Stimulated activated CD4-positive, alpha-beta T cell treated with anti-CD3 and anti-CD28 coated beads, Interleukin-15, amount 100 ng/mL, for 1 hour (primary cell): ENCODE results near the gene MVB12B.

ENCODE experiments used
- DNase-seq, 2 donors: peaks; one replicate each; pipeline ENCODE4 v3.0.0-alpha.2; 2020; ENCODE audit warnings: low read depth in 1 of 2, low spot score in 1 of 2

MVB12B gene

GRCh38 chr9:126303488-126303887 is 23.1 kb upstream of the MVB12B start:
- DNase-seq = no peak

GRCh38 chr9:126304207-126304970 is 22.2 kb upstream of the MVB12B start:
- no peak for DNase-seq

GRCh38 chr9:126304971-126305320 is 21.7 kb upstream of the MVB12B start:
- DNase-seq = no peak

GRCh38 chr9:126306071-126306647 is 20.5 kb upstream of the MVB12B start:
- DNase-seq = no peak

GRCh38 chr9:126307322-126308061 is 19.1 kb upstream of the MVB12B start:
- no peak for DNase-seq

GRCh38 chr9:126309427-126310189 is 17.0 kb upstream of the MVB12B start:
- DNase-seq = no peak

- no peak for DNase-seq
These were observed 13.8 kb upstream of the MVB12B start for GRCh38 chr9:126312584-126313551.

GRCh38 chr9:126316085-126316655 is 10.5 kb upstream of the MVB12B start:
- no peak for DNase-seq

- no peak for DNase-seq
These were observed 9.1 kb upstream of the MVB12B start for GRCh38 chr9:126317513-126317912.

- DNase-seq = no peak
These were observed 7.8 kb upstream of the MVB12B start for GRCh38 chr9:126318858-126319257.

- DNase-seq = no peak
These were observed 7.0 kb upstream of the MVB12B start for GRCh38 chr9:126319671-126320070.

- DNase-seq = no peak
These were observed 6.3 kb upstream of the MVB12B start for GRCh38 chr9:126320158-126320922.

- DNase-seq = no peak
These were observed 4.9 kb upstream of the MVB12B start for GRCh38 chr9:126321742-126322141.

GRCh38 chr9:126325821-126326220 is 808 bp upstream of the MVB12B start:
- no peak for DNase-seq

GRCh38 chr9:126327006-126327713 is 531 bp downstream of the MVB12B start:
- no peak for DNase-seq

GRCh38 chr9:126327714-126328185 is 1.1 kb downstream of the MVB12B start:
- no peak for DNase-seq

- DNase-seq = no peak
These were observed 1.8 kb downstream of the MVB12B start for GRCh38 chr9:126328407-126328806.

GRCh38 chr9:126329476-126330275 is 3.0 kb downstream of the MVB12B start:
- DNase-seq = no peak
